OCI-LY3 (cell line): ENCODE data around the gene ADAM8.

Experiments
- H2AFZ ChIP-seq: fragments of 200-600, 300-600 bp; shearing (Covaris generic); 2 replicates; pipeline ENCODE4 v1.6.0; 2014; ENCODE audit warnings: antibody characterized with exemption, low read depth, low read length
- H3K27ac ChIP-seq: fragments of 200-600, 300-600 bp; sonication (generic); 2 replicates; pipeline ENCODE4 v1.5.1; 2014; ENCODE audit warnings: mild to moderate bottlenecking, low read length, moderate library complexity, mixed read lengths
- H3K27me3 ChIP-seq: fragments of 200-600, 300-600 bp; sonication (generic); 2 replicates; pipeline ENCODE4 v1.6.1; 2014; ENCODE audit warnings: low read depth, low read length, mixed read lengths
- H3K36me3 ChIP-seq: fragments of 200-600, 300-600 bp; sonication (generic); replicated peaks from 2 replicates; pipeline ENCODE3; 2014; ENCODE audit warnings: low read depth, low read length, mixed read lengths
- H3K4me1 ChIP-seq: fragments of 300-600, 200-600 bp; sonication (generic); 2 replicates; pipeline ENCODE4 v1.6.1; 2014; ENCODE audit warnings: low read length, mixed read lengths
- H3K4me2 ChIP-seq: fragments of 200-600, 300-600 bp; sonication (generic); 2 replicates; pipeline ENCODE4 v1.6.1; 2014; ENCODE audit warnings: low read length, mixed read lengths
- H3K4me3 ChIP-seq: fragments of 300-600, 200-600 bp; sonication (generic); 2 replicates; pipeline ENCODE4 v1.5.1; 2014; ENCODE audit warnings: antibody characterized with exemption, mild to moderate bottlenecking, low read length, moderate library complexity
- H3K79me2 ChIP-seq: fragments of 300-600, 200-600 bp; shearing (Covaris generic); 2 replicates; pipeline ENCODE4 v1.6.1; 2014; ENCODE audit warnings: mild to moderate bottlenecking, low read length, mixed read lengths
- H3K9ac ChIP-seq: fragments of 300-600, 200-600 bp; shearing (Covaris generic); 2 replicates; pipeline ENCODE4 v1.6.0; 2014; ENCODE audit warnings: mild to moderate bottlenecking, low read length, moderate library complexity
- H3K9me3 ChIP-seq: fragments of 200-600, 300-600 bp; shearing (Covaris generic); 2 replicates; pipeline ENCODE4 v1.6.1; 2014; ENCODE audit warnings: low read length, mixed read lengths; ENCODE audit not compliant: insufficient read depth
- H4K20me1 ChIP-seq: fragments of 200-600, 300-600 bp; sonication (generic); 2 replicates; pipeline ENCODE4 v1.6.1; 2016; ENCODE audit warnings: low read length, mixed read lengths; ENCODE audit not compliant: insufficient read depth
- CTCF ChIP-seq: fragments of 200-600, 300-600 bp; sonication (generic); IDR thresholded peaks from 2 replicates; pipeline ENCODE4 v1.5.1; 2014; ENCODE audit warnings: antibody characterized with exemption, low read length, low read depth
- EZH2phosphoT487 ChIP-seq: fragments of 200-600 bp; shearing (Covaris generic); IDR thresholded peaks from 2 replicates; pipeline ENCODE4 v1.6.1; 2018; ENCODE audit warnings: antibody characterized with exemption, mixed run types, low read depth

The ADAM8 gene

GRCh38 chr10:133312016-133312768, 35.5 kb upstream of the ADAM8 start:
- Histone ChIP-seq H2AFZ (no peak overlapping the region), H3K9me3 (no peaks in the 10 kb centered on the region), H3K4me2 (no peak overlapping the region), H3K27ac (no peak overlapping the region), H4K20me1 (peaks cover 4% of the 10 kb centered on the region), H3K9ac (no peak overlapping the region), H3K79me2 (peaks cover 15% of the 10 kb centered on the region), H3K36me3 (peaks cover 4% of the 10 kb centered on the region), H3K27me3 (no peaks in the 10 kb centered on the region), H3K4me3 (no peak overlapping the region), H3K4me1 (peaks cover 8% of the 10 kb centered on the region)
- TF ChIP-seq EZH2phosphoT487 (no peak), CTCF (no peak)

GRCh38 chr10:133311570-133311969, 34.9 kb upstream of the ADAM8 start:
- Histone ChIP-seq H4K20me1 (peaks cover 4% of the 10 kb centered on the region), H3K27ac (no peak overlapping the region), H3K4me1 (peaks cover 14% of the 10 kb centered on the region), H3K27me3 (no peaks in the 10 kb centered on the region), H3K9me3 (no peaks in the 10 kb centered on the region), H3K36me3 (peaks cover 4% of the 10 kb centered on the region), H3K4me3 (no peak overlapping the region), H3K9ac (no peak overlapping the region), H3K79me2 (peaks cover 21% of the 10 kb centered on the region), H3K4me2 (no peak overlapping the region), H2AFZ (no peak overlapping the region)
- TF ChIP-seq CTCF (no peak), EZH2phosphoT487 (no peak)

- no peak for TF ChIP-seq CTCF
- H3K4me1 ChIP-seq, result peaks cover 20% of the 10 kb centered on the region
Measured at GRCh38 chr10:133310789-133311188, 34.1 kb upstream of the ADAM8 start.

GRCh38 chr10:133310399-133310755, 33.7 kb upstream of the ADAM8 start:
- H3K9ac ChIP-seq, result no peak overlapping the region
- H3K36me3 ChIP-seq, result peaks cover 4% of the 10 kb centered on the region
- no peaks in the 10 kb centered on the region for H3K27me3 ChIP-seq
- H3K4me1 ChIP-seq, result peaks cover 24% of the 10 kb centered on the region
- peaks cover 31% of the 10 kb centered on the region for H3K79me2 ChIP-seq
- H3K27ac ChIP-seq, result no peak overlapping the region
- H3K4me2 ChIP-seq, result no peak overlapping the region
- peaks cover 4% of the 10 kb centered on the region for H4K20me1 ChIP-seq
- no peak for TF ChIP-seq EZH2phosphoT487
- H3K4me3 ChIP-seq, result no peak overlapping the region
- H3K9me3 ChIP-seq, result no peaks in the 10 kb centered on the region
- no peak overlapping the region for H2AFZ ChIP-seq

More at GRCh38 chr10:133310789-133311188, 34.1 kb upstream of the ADAM8 start:
- peaks cover 4% of the 10 kb centered on the region for H3K36me3 ChIP-seq
- H3K27me3 ChIP-seq, result no peaks in the 10 kb centered on the region
- H3K27ac ChIP-seq, result no peak overlapping the region
- peaks cover 27% of the 10 kb centered on the region for H3K79me2 ChIP-seq
- H3K9me3 ChIP-seq, result no peaks in the 10 kb centered on the region
- H3K4me2 ChIP-seq, result no peak overlapping the region
- no peak overlapping the region for H3K9ac ChIP-seq
- H3K4me3 ChIP-seq, result no peak overlapping the region
- peaks cover 4% of the 10 kb centered on the region for H4K20me1 ChIP-seq
- H2AFZ ChIP-seq, result no peak overlapping the region
